GM19099 (cell line): ENCODE data around the gene VGLL4.

Source experiments
- POLR2A ChIP-seq: IDR thresholded peaks from 3 replicates; pipeline ENCODE4 v1.6.1; 2011; ENCODE audit warnings: low read depth; ENCODE audit not compliant: insufficient read length; ENCODE audit errors: extremely low read depth

The VGLL4 gene

GRCh38 chr3:11658180-11658579 is 14.5 kb upstream of the VGLL4 start:
- no peak for TF ChIP-seq POLR2A

GRCh38 chr3:11655196-11655928 is 11.6 kb upstream of the VGLL4 start:
- TF ChIP-seq POLR2A, result no peak

- no peak for TF ChIP-seq POLR2A
Measured at GRCh38 chr3:11654166-11654565, 10.5 kb upstream of the VGLL4 start.

DNA sequence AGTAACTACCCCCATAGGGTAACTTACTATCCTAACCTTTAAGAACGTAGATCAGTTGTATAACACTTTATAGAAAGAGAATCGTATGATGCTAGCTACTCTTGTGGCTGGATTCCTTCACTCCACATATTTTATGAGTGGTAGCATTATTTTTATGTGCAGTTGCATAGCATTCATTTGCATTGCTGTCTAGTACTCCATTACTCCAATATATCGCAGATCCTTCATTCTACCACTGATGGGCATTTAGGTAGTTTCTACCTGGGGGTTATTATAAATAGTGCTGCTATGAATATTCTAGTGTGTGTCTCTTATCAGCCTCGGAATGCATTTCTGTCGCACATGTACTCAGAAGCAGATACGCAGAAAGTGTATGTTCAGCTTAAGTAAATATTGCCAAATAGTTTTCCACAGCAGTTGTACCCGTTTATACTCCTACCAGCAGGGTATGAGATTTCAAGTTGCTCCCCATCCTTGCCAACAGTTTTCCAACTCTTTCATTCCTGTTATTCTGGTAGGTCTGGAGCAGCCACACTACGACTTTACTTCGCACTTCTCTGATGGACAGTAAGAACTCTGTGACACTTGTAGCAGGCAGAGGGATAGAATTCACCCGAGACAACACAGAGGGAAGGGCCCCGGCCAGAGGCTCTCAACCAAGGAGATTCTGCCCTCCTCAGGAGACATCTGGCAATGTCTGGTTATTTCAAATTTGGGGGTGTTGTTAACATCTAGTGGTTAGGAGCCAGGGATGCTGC is 9.8 kb upstream of the VGLL4 start:
- TF ChIP-seq POLR2A, result no peak

GRCh38 chr3:11651900-11652299 is 8.2 kb upstream of the VGLL4 start:
- no peak for TF ChIP-seq POLR2A

DNA sequence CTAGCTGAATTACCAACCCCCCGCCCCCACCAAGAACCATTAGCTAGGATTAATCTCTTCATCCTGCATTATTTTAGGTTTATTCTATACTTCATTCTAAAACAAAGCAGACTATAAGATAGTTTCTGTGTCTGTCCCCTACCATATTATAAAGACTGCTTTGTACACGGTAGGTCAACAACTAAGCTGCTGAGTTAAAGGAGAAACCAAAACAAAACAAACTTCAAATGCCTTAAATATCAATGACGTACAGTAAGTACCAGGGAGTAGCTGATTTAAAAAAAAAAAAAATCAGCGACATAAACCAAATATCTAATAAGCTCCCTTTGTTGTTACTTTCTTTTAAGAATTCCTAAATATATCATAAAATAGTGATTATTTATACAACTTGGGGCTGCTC is 7.8 kb upstream of the VGLL4 start:
- TF ChIP-seq POLR2A, result no peak

GRCh38 chr3:11650391-11650790 is 6.7 kb upstream of the VGLL4 start:
- no peak for TF ChIP-seq POLR2A

DNA sequence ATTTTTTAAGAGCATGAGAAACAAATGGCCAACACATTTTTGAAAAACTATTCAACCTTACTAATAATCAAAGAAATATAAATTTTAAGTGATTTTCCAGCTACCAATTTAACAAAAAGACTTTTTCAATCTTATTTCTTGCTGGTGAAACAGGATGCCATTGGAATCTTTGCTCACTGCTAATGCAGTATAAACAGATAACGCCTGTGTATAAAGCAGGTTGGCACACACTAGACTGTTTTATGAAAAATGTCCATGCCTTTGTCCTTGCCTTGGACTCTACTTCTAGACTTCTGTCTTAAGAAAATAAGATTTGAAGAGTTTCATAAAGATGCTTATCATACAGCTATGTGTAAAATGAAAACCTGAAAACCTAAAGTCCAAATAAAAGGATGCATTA is 5.0 kb upstream of the VGLL4 start:
- TF ChIP-seq POLR2A, result no peak

- no peak for TF ChIP-seq POLR2A
Measured at GRCh38 chr3:11643201-11643603, 513 bp downstream of the VGLL4 start.

DNA sequence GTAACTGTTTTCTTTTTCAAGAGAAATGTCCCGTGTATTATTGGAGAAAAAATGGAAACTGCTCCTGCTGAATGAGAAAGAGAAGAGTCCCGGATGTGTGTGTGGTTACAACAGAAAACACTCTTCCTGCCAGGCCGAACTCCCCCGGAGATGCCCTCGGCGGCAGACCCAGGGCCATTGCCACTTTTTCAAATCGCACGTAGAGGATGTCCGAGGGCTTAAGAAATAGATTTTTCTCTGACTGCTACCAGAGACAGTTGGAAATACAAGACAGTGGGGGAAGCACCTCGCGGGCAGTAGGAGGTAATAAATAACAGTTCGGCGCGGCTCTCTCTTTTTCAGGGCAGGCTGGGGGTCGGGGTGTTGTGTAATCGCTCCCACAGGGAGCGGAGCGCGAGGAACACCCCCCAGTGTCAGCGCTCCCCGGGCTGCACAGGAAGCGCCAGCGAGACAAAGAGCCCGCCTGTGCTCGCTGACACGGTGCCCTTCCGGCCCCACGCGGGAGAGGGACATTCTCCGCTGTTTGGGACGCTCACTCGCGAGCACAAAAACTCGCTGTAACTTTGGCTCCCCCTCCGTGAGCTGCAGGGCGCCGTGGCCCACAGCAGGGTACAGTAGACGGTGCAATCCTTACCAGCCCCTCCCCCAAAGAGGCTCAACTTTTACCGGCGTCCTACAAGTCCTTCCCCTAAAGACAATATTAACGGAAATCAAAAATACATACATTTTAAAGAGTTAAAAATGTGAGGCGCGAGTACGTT is 1.1 kb downstream of the VGLL4 start:
- peak; percentile 79 for TF ChIP-seq POLR2A

- TF ChIP-seq POLR2A, result no peak
Measured at GRCh38 chr3:11641683-11642430, 1.9 kb downstream of the VGLL4 start.

DNA sequence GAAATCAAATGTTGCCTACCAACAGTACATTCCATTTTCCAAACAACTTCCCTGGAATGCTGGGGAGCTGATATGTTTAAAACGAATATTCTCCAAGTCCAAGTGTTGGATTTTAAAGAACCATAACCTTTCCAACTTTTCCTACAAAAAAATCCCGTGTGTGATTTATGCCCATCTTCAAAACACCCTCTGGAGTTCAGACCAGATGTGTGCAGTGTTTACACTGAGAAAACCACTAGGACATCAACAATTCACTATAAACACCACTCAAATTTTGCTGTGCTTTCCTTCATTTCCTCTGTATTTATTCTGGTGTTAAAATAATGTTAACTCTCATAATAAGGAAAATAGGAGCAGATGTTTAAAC is 2.4 kb downstream of the VGLL4 start:
- TF ChIP-seq POLR2A, result no peak

GRCh38 chr3:11640009-11640673 is 3.6 kb downstream of the VGLL4 start:
- no peak for TF ChIP-seq POLR2A
